GM12801 (cell line): ENCODE results near the gene JMJD1C.

Source experiments
- TF ChIP-seq, protein P1 (sequence below): IDR thresholded peaks from one replicate; pipeline ENCODE4 v1.5.1; 2011; ENCODE audit warnings: control low read depth; ENCODE audit not compliant: insufficient read length; ENCODE audit errors: extremely low read depth

JMJD1C gene

DNA sequence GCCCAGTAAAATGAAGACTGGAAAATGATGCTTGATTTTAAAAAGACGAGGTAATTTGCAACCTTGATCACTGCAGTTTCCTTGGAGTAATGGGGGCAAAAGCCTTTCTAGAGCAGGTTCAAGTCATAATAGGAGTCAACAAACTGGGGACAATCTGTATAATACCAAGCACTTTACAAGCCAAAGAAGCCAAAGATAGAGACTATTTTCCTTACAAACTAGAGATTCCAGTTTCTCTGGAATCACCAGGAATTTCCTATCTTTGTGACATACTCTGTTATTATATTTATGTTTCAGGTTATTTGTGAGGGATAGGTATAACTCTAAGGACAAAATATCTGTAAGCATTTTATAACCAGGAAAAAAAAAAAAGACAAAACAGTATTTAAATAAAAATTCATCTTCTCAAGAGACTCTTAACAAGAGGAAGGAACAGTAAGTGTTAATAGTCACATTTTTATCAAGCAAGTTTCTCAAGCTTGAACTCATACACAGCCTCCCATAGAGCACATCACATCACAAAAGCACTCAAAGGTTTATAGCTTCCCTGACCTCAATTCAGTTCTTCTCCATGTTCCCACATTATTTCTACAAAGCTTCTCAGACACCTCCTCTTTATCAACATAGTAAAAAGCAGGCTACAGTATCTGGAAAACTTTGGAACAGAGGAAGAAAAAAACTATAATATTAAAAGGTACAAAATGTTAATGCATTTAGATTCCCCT, 18.9 kb downstream of the JMJD1C start:
- TF ChIP-seq, protein P1, sequence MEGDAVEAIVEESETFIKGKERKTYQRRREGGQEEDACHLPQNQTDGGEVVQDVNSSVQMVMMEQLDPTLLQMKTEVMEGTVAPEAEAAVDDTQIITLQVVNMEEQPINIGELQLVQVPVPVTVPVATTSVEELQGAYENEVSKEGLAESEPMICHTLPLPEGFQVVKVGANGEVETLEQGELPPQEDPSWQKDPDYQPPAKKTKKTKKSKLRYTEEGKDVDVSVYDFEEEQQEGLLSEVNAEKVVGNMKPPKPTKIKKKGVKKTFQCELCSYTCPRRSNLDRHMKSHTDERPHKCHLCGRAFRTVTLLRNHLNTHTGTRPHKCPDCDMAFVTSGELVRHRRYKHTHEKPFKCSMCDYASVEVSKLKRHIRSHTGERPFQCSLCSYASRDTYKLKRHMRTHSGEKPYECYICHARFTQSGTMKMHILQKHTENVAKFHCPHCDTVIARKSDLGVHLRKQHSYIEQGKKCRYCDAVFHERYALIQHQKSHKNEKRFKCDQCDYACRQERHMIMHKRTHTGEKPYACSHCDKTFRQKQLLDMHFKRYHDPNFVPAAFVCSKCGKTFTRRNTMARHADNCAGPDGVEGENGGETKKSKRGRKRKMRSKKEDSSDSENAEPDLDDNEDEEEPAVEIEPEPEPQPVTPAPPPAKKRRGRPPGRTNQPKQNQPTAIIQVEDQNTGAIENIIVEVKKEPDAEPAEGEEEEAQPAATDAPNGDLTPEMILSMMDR, result no peak

DNA sequence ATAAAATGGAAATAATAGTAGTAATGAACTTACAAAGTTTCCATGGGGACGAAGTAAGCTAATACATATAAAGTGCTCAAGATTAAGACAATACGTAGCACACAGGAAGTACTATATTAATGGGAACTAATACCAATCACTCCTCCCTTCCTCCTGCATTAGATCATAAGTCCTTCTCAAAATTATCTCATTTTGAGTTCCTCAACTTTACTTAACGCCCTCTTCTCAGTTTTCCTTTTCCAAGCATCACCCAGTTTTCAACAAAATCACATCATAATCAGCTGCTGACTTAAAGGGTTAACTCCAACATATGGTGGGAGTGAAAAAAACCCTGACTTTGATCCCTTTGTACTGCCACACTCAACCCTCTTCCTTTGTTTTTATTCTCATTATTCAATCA, 24.4 kb downstream of the JMJD1C start:
- TF ChIP-seq, protein P1, result no peak

DNA sequence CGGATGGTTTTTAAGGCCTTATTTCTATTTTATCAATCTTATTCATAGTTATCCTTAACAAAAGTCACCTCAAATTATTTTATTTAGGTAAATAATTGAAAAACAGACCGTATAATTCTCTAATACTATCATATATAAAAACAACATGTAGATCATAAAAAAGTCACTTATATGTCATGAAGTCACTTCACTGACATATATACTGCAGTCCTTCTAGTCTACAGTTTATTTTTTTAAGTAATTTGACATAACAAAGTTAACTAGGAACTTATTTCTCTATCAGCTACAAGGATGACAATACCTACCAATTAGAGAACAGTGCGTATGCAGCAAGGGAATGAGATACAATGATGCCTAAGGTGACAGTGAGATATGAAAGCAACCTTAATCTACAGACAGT, 26.2 kb downstream of the JMJD1C start:
- TF ChIP-seq, protein P1, result no peak

DNA sequence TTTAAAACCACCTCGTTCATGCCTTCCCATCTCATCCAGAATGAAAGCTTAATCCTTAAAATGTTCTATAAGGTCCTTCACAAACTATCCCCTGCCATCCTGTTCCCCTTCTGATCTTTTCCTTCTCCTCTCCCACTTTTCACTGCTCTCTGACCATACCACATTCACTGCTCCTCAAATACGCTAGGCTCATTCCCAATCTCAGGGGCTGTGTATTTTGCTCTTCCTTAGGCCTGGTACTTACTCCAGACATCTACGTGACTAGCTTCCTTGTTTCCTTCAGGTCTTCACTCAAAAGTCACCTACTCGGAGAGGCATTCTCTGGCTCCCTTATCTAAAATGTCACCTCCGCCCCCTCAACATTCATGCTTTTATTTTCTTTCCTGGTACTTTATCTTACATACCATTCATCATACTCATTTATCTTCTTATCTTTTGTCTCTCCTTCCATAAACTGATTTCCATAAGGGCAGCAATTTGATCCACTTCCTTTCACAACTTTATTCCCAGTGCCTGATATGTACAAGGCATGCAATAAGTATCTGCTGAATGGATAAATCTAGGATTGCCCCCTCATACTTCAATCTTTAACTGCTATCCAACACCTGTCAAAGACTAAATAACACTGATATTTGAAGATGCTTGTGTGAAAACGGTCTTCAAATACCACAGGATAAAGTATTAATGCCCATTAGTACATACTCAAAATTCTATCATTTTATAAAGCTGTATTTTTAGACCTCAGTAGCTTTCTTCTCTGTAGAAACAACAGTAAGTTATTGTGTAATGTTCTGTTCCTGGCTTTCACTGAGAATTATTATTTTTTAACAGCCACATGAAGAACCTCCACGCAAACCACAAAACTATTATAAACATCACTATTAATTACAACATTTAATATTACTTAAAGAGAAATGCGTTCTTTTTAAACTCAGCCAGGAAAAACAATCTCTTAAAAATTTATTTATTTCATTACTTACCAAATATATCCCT, 27.0 kb downstream of the JMJD1C start:
- TF ChIP-seq, protein P1, result no peak

DNA sequence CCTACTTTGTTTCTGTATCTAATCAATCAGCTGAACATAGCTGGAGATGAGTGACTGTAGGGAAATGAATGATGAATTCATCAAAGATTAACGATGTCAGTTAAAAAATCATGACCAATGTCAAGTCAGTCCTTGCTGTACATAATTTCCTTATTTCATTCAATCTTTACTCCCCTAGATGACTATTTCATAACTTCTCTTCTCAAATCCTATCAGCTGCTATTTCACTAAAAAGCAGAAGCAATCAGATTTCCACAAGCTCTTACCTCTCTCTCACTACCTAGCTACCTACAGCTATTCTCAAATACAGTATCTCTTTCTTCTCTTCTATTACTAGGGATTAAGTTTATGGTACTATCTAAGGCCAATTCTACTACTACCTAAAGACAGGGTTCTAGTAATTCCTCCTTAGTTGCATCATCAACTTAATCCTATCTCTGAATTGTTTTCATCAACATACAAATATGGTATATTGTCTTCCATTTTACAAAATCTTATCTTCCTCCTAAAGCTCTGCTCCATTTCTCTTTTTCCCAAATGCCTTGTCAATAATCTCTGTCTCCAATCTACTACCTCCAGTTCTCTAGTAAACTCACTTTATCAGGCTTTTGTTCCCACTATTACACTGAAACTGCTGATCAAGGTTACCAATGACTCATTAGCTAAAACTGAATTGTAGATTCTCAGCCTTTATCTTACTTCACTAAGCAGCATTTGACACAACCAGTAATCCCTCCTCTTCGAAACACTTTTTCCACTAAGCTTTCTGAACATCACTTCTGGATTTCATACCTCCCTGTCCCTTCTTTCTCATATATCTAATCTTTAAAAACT, 28.4 kb downstream of the JMJD1C start:
- TF ChIP-seq, protein P1, result no peak

DNA sequence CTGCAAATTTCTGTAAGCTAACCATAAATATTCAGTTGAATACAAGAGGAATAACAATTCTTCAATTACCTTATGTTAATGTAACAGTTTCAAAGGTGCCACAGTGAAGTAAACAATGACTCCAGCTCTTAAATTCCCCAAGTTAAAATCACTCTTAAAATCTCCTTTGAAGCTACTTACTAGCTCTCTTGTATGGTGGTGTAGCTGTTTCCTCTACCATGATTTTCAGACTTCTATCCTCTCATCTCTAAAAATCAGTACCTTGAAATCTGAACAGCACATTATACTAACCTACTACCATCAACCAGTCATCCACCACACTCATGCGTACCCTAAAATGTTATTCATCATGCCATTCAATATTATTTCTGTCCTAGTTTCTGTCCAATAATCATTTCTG, 29.6 kb downstream of the JMJD1C start:
- TF ChIP-seq, protein P1, result no peak
